Activated naive CD4-positive, alpha-beta T cell treated with anti-CD3 and anti-CD28 coated beads, Interleukin-2, amount 10 ng/mL, durations not matched to agents 7 days and 5 days (primary cell): ENCODE data around the gene RPS6KA3.
"Not testable (repeated sequence)": the region's sequence is repeated elsewhere in the genome, so short reads cannot be mapped to it uniquely, and the experiment has no call there.

Experiments
- CTCF ChIA-PET: fragments of 350-600 bp; sonication (Branson Sonifier 250); formaldehyde crosslinking; loops from one replicate; lab custom pipeline; 2021; ENCODE audit warnings: antibody characterized with exemption; lab: Charles Lee
- DNase-seq: peaks from one replicate; pipeline ENCODE4 v3.0.0-alpha.2; 2020
- H3K27ac Mint-ChIP-seq: one replicate; pipeline ENCODE4 v1.8.0; 2021; ENCODE audit warnings: mild to moderate bottlenecking, moderate library complexity, mixed read lengths
- H3K27me3 Mint-ChIP-seq: one replicate; pipeline ENCODE4 v1.8.0; 2021; ENCODE audit warnings: mild to moderate bottlenecking, mixed read lengths
- H3K36me3 Mint-ChIP-seq: one replicate; pipeline ENCODE4 v1.8.0; 2021; ENCODE audit warnings: mixed read lengths
- H3K4me1 Mint-ChIP-seq: one replicate; pipeline ENCODE4 v1.8.0; 2021; ENCODE audit warnings: mixed read lengths
- H3K4me3 Mint-ChIP-seq: one replicate; pipeline ENCODE4 v1.8.0; 2021; ENCODE audit warnings: mild to moderate bottlenecking, moderate library complexity, mixed read lengths
- H3K9me3 Mint-ChIP-seq: one replicate; pipeline ENCODE4 v1.8.0; 2021; ENCODE audit warnings: mixed read lengths

RPS6KA3 gene

DNA sequence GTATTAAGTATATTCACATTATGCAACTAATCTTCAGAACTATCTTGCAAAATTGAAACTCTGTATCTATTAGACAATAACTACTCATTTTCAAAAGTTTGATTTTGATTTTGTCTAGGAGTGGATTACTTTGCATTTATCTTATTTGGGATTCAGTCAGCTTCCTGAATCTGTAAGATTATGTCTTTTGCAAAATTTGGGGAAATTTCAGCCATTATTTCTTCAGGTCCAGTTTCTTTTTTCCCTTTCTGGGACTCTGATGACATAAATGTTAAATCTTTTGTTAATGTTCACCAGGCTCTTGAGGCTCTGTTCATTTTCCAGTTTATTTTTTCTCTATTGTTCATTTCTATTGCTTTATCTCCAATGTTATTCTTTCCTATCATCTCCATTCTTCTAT, 15.0 kb downstream of the RPS6KA3 start:
- Mint-ChIP-seq H3K4me1 (peaks cover 44% of the 10 kb centered on the region), H3K27ac (peak overlapping the region; percentile 62), H3K9me3 (no peaks in the 10 kb centered on the region), H3K27me3 (no peaks in the 10 kb centered on the region), H3K4me3 (no peak overlapping the region), H3K36me3 (peaks cover 16% of the 10 kb centered on the region)
- CTCF ChIA-PET: interaction anchor here (1.1 to 2.9 kb wide), 4 partner anchors 16 to 280 kb away, joined by 3 to 22 read pairs (median 6); no protein-coding TSS in a partner anchor
- no peak for DNase-seq

- H3K27ac Mint-ChIP-seq, H3K4me3 Mint-ChIP-seq, CTCF ChIA-PET, H3K9me3 Mint-ChIP-seq, DNase-seq, H3K27me3 Mint-ChIP-seq: not testable (repeated sequence)
- Mint-ChIP-seq H3K36me3 (peaks cover 13% of the 10 kb centered on the region), H3K4me1 (peaks cover 38% of the 10 kb centered on the region)
Measured at GRCh38 chrX:20250146-20250545, 16.6 kb downstream of the RPS6KA3 start.

DNA sequence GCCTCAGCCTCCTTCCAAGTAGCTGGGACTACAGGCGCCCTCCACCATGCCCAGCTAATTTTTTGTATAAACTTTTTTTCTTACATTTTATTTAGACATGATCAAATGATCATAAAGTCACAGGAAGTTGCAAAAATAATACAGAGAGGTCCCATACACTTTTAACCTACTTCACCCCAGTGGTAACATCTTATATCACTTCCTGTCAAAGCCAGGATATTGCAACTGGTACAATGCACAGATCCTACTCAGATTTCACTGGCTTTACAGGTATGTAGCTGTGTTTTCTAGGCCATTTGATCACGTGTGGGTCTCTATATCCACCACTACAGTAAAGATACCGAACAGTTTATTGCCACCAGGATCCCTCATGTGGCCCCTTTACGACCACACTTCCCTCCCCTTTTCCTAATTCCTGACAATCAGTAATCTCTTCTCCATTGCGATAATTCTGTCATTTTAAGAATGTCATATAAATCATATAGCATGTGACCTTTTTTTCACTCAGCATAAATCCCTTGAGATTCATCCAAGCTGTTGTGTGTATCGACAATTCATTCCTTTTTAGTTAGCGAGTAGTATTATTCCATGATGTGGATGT, 18.0 kb downstream of the RPS6KA3 start:
- DNase-seq: no peak
- Mint-ChIP-seq H3K27ac (peak overlapping the region; percentile 70), H3K36me3 (peaks cover 12% of the 10 kb centered on the region), H3K4me1 (peaks cover 27% of the 10 kb centered on the region), H3K9me3 (no peaks in the 10 kb centered on the region), H3K4me3 (no peak overlapping the region), H3K27me3 (no peaks in the 10 kb centered on the region)
- CTCF ChIA-PET: no interaction called here

- Mint-ChIP-seq H3K9me3 (no peaks in the 10 kb centered on the region), H3K36me3 (peaks cover 6% of the 10 kb centered on the region), H3K4me3 (no peak overlapping the region), H3K27me3 (no peaks in the 10 kb centered on the region), H3K4me1 (peaks cover 14% of the 10 kb centered on the region), H3K27ac (no peak overlapping the region)
- CTCF ChIA-PET: interaction anchor here (1.2 kb wide), 1 partner anchor 8 kb away, joined by 3 read pairs; no protein-coding TSS in a partner anchor
- no peak for DNase-seq
Measured at GRCh38 chrX:20244931-20245330, 21.8 kb downstream of the RPS6KA3 start.

- Mint-ChIP-seq H3K4me3 (no peak overlapping the region), H3K36me3 (peaks cover 27% of the 10 kb centered on the region), H3K27me3 (no peaks in the 10 kb centered on the region), H3K4me1 (peaks cover 6% of the 10 kb centered on the region), H3K27ac (no peak overlapping the region), H3K9me3 (peaks cover 6% of the 10 kb centered on the region)
- no peak for DNase-seq
- CTCF ChIA-PET: no interaction called here
Measured at GRCh38 chrX:20240201-20240600, 26.5 kb downstream of the RPS6KA3 start.

DNA sequence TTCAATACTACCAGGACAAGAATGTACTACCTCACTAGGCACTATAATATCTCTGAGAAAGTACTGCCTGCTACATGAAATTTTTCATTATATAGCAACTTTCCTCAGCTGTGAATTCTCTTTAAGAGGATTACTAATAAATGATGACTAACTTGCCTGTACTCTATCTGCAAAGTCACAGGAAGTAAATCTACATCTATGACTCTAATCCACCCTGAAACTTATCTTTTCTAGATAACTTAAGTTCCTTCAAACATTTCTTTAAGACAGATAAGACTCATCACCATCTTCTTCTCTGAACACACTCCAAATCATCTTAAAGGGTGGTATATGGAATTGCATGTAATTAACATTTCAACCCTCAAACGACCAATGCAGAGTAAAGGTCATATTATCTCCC, 28.8 kb downstream of the RPS6KA3 start:
- CTCF ChIA-PET: no interaction called here
- H3K9me3 Mint-ChIP-seq: peaks cover 6% of the 10 kb centered on the region
- H3K27ac Mint-ChIP-seq: no peak overlapping the region
- H3K36me3 Mint-ChIP-seq: peaks cover 38% of the 10 kb centered on the region
- H3K27me3 Mint-ChIP-seq: no peaks in the 10 kb centered on the region
- no peak for DNase-seq
- no peak overlapping the region for H3K4me3 Mint-ChIP-seq
- peaks cover 6% of the 10 kb centered on the region for H3K4me1 Mint-ChIP-seq

- peaks cover 41% of the 10 kb centered on the region for H3K36me3 Mint-ChIP-seq
- H3K4me1 Mint-ChIP-seq: peaks cover 4% of the 10 kb centered on the region
- no peak overlapping the region for H3K27ac Mint-ChIP-seq
- CTCF ChIA-PET: no interaction called here
- H3K4me3 Mint-ChIP-seq: no peak overlapping the region
- peaks cover 6% of the 10 kb centered on the region for H3K9me3 Mint-ChIP-seq
- no peak for DNase-seq
- no peaks in the 10 kb centered on the region for H3K27me3 Mint-ChIP-seq
Measured at GRCh38 chrX:20235755-20236154, 31.0 kb downstream of the RPS6KA3 start.

- Mint-ChIP-seq H3K9me3 (peaks cover 6% of the 10 kb centered on the region), H3K27ac (no peak overlapping the region), H3K27me3 (no peaks in the 10 kb centered on the region), H3K4me3 (no peak overlapping the region), H3K36me3 (peaks cover 51% of the 10 kb centered on the region), H3K4me1 (peaks cover 4% of the 10 kb centered on the region)
- CTCF ChIA-PET: interaction anchor here (0.9 kb wide), 1 partner anchor 20 kb away, joined by 3 read pairs; no protein-coding TSS in a partner anchor
- no peak for DNase-seq
Measured at GRCh38 chrX:20233336-20233735, 33.4 kb downstream of the RPS6KA3 start.

- H3K36me3 Mint-ChIP-seq: peaks cover 47% of the 10 kb centered on the region
Measured at GRCh38 chrX:20231598-20231997, 35.1 kb downstream of the RPS6KA3 start.

DNA sequence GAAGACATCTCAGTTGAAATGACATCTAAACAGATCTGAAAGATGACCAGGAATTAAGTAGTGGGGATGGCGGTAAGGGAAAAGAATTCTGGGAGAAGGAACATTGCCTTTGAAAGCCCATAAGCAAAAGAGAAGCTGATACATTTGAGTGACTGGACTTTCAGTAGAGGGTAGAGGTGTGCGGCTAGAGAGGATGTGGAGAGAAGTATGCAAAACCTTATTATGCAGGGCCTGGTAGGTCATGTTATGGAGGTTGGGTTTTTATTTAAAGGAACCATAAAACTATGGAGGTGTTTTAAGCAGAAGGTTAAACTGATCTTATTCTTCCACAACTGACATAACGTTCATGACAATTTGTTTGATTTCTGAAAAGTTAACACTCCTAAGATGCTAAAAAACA, 36.3 kb downstream of the RPS6KA3 start:
- CTCF ChIA-PET: no interaction called here
- no peak overlapping the region for H3K4me3 Mint-ChIP-seq
- no peaks in the 10 kb centered on the region for H3K4me1 Mint-ChIP-seq
- H3K36me3 Mint-ChIP-seq: peaks cover 42% of the 10 kb centered on the region
- H3K9me3 Mint-ChIP-seq: peaks cover 3% of the 10 kb centered on the region
- no peak overlapping the region for H3K27ac Mint-ChIP-seq
- H3K27me3 Mint-ChIP-seq: no peaks in the 10 kb centered on the region
- no peak for DNase-seq

More at GRCh38 chrX:20231598-20231997, 35.1 kb downstream of the RPS6KA3 start:
- Mint-ChIP-seq H3K27me3 (no peaks in the 10 kb centered on the region), H3K9me3 (peaks cover 6% of the 10 kb centered on the region), H3K27ac (no peak overlapping the region), H3K4me1 (no peaks in the 10 kb centered on the region), H3K4me3 (no peak overlapping the region)
- CTCF ChIA-PET: no interaction called here
- no peak for DNase-seq

- H3K4me1 Mint-ChIP-seq: peaks cover 5% of the 10 kb centered on the region
- no peaks in the 10 kb centered on the region for H3K27me3 Mint-ChIP-seq
- DNase-seq: no peak
- H3K9me3 Mint-ChIP-seq: no peaks in the 10 kb centered on the region
- H3K27ac Mint-ChIP-seq: no peak overlapping the region
- H3K36me3 Mint-ChIP-seq: peaks cover 43% of the 10 kb centered on the region
- CTCF ChIA-PET: no interaction called here
- no peak overlapping the region for H3K4me3 Mint-ChIP-seq
Measured at GRCh38 chrX:20229155-20229554, 37.6 kb downstream of the RPS6KA3 start.

- no peak for DNase-seq
- no peak overlapping the region for H3K27ac Mint-ChIP-seq
- CTCF ChIA-PET: no interaction called here
- H3K36me3 Mint-ChIP-seq: peaks cover 45% of the 10 kb centered on the region
- H3K4me1 Mint-ChIP-seq: peaks cover 5% of the 10 kb centered on the region
- H3K4me3 Mint-ChIP-seq: no peak overlapping the region
- H3K27me3 Mint-ChIP-seq: no peaks in the 10 kb centered on the region
- H3K9me3 Mint-ChIP-seq: no peaks in the 10 kb centered on the region
Measured at GRCh38 chrX:20228245-20228644, 38.5 kb downstream of the RPS6KA3 start.

DNA sequence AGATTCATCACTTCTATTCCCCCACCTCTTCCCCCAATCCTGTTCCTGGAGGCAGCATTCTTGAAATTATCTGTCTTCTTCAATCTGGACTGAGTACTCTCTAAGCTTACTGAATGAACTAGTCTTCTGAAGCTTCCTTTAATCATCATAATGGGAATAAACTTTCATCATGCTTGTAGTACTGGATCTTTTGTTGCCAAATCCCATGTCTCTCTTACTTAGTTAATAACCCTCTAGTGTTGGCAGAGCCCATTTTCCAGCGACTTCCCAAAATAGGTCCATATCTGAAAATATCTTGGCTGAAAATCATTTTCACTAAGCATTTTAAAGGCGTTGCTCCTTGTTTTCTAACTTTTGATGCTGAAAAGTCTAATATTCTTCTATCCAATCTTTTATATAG, 39.6 kb downstream of the RPS6KA3 start:
- no peaks in the 10 kb centered on the region for H3K27me3 Mint-ChIP-seq
- DNase-seq: no peak
- no peaks in the 10 kb centered on the region for H3K9me3 Mint-ChIP-seq
- CTCF ChIA-PET: no interaction called here
- H3K4me3 Mint-ChIP-seq: no peak overlapping the region
- no peak overlapping the region for H3K27ac Mint-ChIP-seq
- peaks cover 5% of the 10 kb centered on the region for H3K4me1 Mint-ChIP-seq
- peaks cover 41% of the 10 kb centered on the region for H3K36me3 Mint-ChIP-seq

DNA sequence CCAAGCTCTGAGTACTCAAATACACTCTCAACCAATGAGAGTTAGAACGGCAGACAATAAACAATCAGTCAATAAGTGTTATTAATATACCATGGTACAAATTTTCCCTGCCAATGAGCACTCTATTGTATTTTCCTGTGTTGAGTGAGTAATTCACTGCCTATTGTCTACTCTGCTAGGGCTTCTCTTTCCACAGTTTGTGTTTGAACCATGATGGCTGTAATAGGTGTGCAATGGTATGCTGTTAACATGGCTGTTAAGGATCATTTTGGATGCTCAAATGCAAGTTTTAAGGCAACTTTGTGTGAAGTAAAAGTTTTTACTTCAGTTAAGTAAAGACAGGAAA, 41.2 kb downstream of the RPS6KA3 start:
- H3K4me1 Mint-ChIP-seq: peaks cover 5% of the 10 kb centered on the region
- H3K36me3 Mint-ChIP-seq: peaks cover 35% of the 10 kb centered on the region
- H3K27me3 Mint-ChIP-seq: no peaks in the 10 kb centered on the region
- CTCF ChIA-PET: no interaction called here
- H3K9me3 Mint-ChIP-seq: no peaks in the 10 kb centered on the region
- no peak overlapping the region for H3K27ac Mint-ChIP-seq
- no peak for DNase-seq
- no peak overlapping the region for H3K4me3 Mint-ChIP-seq

- no peak for DNase-seq
- Mint-ChIP-seq H3K36me3 (peaks cover 32% of the 10 kb centered on the region), H3K27ac (no peak overlapping the region), H3K9me3 (no peaks in the 10 kb centered on the region), H3K4me1 (peaks cover 5% of the 10 kb centered on the region), H3K27me3 (no peaks in the 10 kb centered on the region), H3K4me3 (no peak overlapping the region)
- CTCF ChIA-PET: no interaction called here
Measured at GRCh38 chrX:20224814-20225487, 41.8 kb downstream of the RPS6KA3 start.
